ENCODE measurements around the gene DUSP11.

- TF ChIP-seq CTCF (IDR thresholded peaks at IDR 0.05; ENCODE audit: insufficient read depth, low read length, poor library complexity, severe bottlenecking) (no peak), EZH2phosphoT487 (conservative IDR thresholded peaks at IDR 0.05; ENCODE audit: low read length) (no peak)
Measured at GRCh38 chr2:73764945-73765344, 15.0 kb downstream of the DUSP11 start.
